Neural cell (in vitro differentiated cells): ENCODE measurements around the gene PTCH1.

Source experiments
- CTCF ChIP-seq: fragments of 450-650 bp; IDR thresholded peaks from 2 replicates; pipeline ENCODE4 v1.5.1; 2014; ENCODE audit warnings: antibody characterized with exemption, mild to moderate bottlenecking, moderate library complexity; ENCODE audit not compliant: poor library complexity, severe bottlenecking
- RAD21 ChIP-seq: fragments of 450-650 bp; conservative IDR thresholded peaks from 2 replicates; pipeline ENCODE4 v1.6.1; 2014; ENCODE audit warnings: antibody characterized with exemption, mild to moderate bottlenecking, moderate library complexity

GRCh38 chr9:95486318-95486717 is 30.5 kb downstream of the PTCH1 start:
- TF ChIP-seq RAD21 = no peak
- TF ChIP-seq CTCF = no peak
